OCI-LY7 (cell line): ENCODE measurements around the gene MAP1LC3B. TPM values are rescaled to one million over a fixed set of nuclear protein-coding genes. Genes with fewer than 3 reads are reported as not detected.

Experiments
- BruUV-seq: library from RNA; stranded (reverse); fragments of 400-500 nt; replicated peaks from 2 replicates; lab custom pipeline; 2021; lab: Mats Ljungman, UMichigan
- CTCF ChIA-PET: fragments of 300-600 bp; sonication (Branson Sonifier 250); formaldehyde crosslinking; loops from one replicate; lab custom pipeline; 2022; ENCODE audit warnings: antibody characterized with exemption; ENCODE audit not compliant: unreplicated experiment; lab: Charles Lee
- POLR2A ChIA-PET: fragments of 300-600 bp; sonication (Branson Sonifier 250); formaldehyde crosslinking; loops from one replicate; lab custom pipeline; 2022; ENCODE audit warnings: antibody characterized with exemption; lab: Charles Lee
- DNase-seq: peaks from one replicate; pipeline ENCODE4 v3.0.0-alpha.2; 2015; ENCODE audit warnings: low spot score
- H2AFZ ChIP-seq: fragments of 200-600 bp; sonication (generic), shearing (Covaris generic); 2 replicates; pipeline ENCODE4 v1.6.1; 2014; ENCODE audit warnings: mild to moderate bottlenecking, antibody characterized with exemption, low read length, moderate library complexity
- H3K27ac ChIP-seq: fragments of 200-600 bp; sonication (generic); 2 replicates; pipeline ENCODE4 v1.5.1; 2014; ENCODE audit warnings: mixed run types, low read depth, mild to moderate bottlenecking, moderate library complexity, low read length, inconsistent platforms; ENCODE audit not compliant: poor library complexity, severe bottlenecking
- H3K36me3 ChIP-seq: fragments of 200-600 bp; sonication (generic); 2 replicates; pipeline ENCODE4 v1.6.1; 2014; ENCODE audit warnings: mild to moderate bottlenecking, antibody characterized with exemption, low read length, moderate library complexity, mixed read lengths; ENCODE audit not compliant: insufficient read depth
- H3K4me1 ChIP-seq: fragments of 200-600 bp; sonication (generic); 2 replicates; pipeline ENCODE4 v1.5.1; 2014; ENCODE audit warnings: mild to moderate bottlenecking, low read length; ENCODE audit not compliant: insufficient read depth, poor library complexity, severe bottlenecking
- H3K4me2 ChIP-seq: fragments of 200-600 bp; sonication (generic); 2 replicates; pipeline ENCODE4 v1.6.1; 2014; ENCODE audit warnings: mild to moderate bottlenecking, low read length
- H3K4me3 ChIP-seq: fragments of 200-600 bp; sonication (generic); 2 replicates; pipeline ENCODE4 v1.5.1; 2014; ENCODE audit warnings: mild to moderate bottlenecking, low read depth, low read length; ENCODE audit not compliant: poor library complexity, severe bottlenecking
- H3K79me2 ChIP-seq: fragments of 200-600 bp; sonication (generic); 2 replicates; pipeline ENCODE4 v1.6.1; 2016; ENCODE audit warnings: low read depth, mild to moderate bottlenecking, low read length, moderate library complexity, mixed read lengths; ENCODE audit not compliant: insufficient read depth
- H3K9me2 ChIP-seq: fragments of 200-600 bp; sonication (generic); 2 replicates; pipeline ENCODE4 v1.6.1; 2016; ENCODE audit warnings: mild to moderate bottlenecking, low read length, mixed read lengths; ENCODE audit not compliant: insufficient read depth
- H3K9me3 ChIP-seq: fragments of 200-600 bp; sonication (generic); 2 replicates; pipeline ENCODE4 v1.6.1; 2014; ENCODE audit warnings: mild to moderate bottlenecking, mixed run types, low read length, mixed read lengths
- H4K20me1 ChIP-seq: fragments of 200-600 bp; sonication (generic); 2 replicates; pipeline ENCODE4 v1.6.1; 2014; ENCODE audit warnings: mild to moderate bottlenecking, antibody characterized with exemption, low read length, moderate library complexity, mixed read lengths; ENCODE audit not compliant: insufficient read depth
- CTCF ChIP-seq: fragments of 200-600 bp; sonication (generic); conservative IDR thresholded peaks from 2 replicates; pipeline ENCODE4 v1.5.1; 2014; ENCODE audit warnings: mild to moderate bottlenecking, antibody characterized with exemption, low read length, moderate library complexity, mixed read lengths
- EZH2phosphoT487 ChIP-seq: fragments of 200-600 bp; sonication (generic); IDR thresholded peaks from 2 replicates; pipeline ENCODE4 v1.6.1; 2018; ENCODE audit warnings: low read depth, borderline replicate concordance, mild to moderate bottlenecking, mixed run types, antibody characterized with exemption, low read length, moderate library complexity, mixed read lengths
- intact Hi-C: fragments of 100-400 bp; cut with micrococcal nuclease; formaldehyde crosslinking; loops from one replicate; pipeline ENCODE4 v1.10.0; 2022; ENCODE audit not compliant: unreplicated experiment
- total RNA-seq, 2 experiments: library from RNA; depleted of rRNA in 1 of 2; stranded (reverse); fragments of >200 nt in 1 of 2; shearing (Covaris generic) in 1 of 2; gene quantifications; 2 replicates each; pipeline ENCODE4 v1.2.3, GENCODE V29; 2014 to 2022

MAP1LC3B gene
- total RNA-seq, 2 experiments from 2014 or later: 15.3 to 43.8 TPM

- intact Hi-C loops: no loop called here
- Histone ChIP-seq H3K9me2 (no peaks in the 10 kb centered on the region), H3K4me2 (no peak overlapping the region), H3K4me3 (no peak overlapping the region), H4K20me1 (no peaks in the 10 kb centered on the region), H3K79me2 (no peaks in the 10 kb centered on the region), H3K27ac (no peak overlapping the region), H2AFZ (no peak overlapping the region), H3K9me3 (no peaks in the 10 kb centered on the region), H3K36me3 (peaks cover 34% of the 10 kb centered on the region), H3K4me1 (no peaks in the 10 kb centered on the region)
- CTCF ChIA-PET: no interaction called here
- TF ChIP-seq EZH2phosphoT487 (no peak), CTCF (no peak)
- no TSS peak for BruUV-seq
- DNase-seq: no peak
- POLR2A ChIA-PET: interaction anchor here (0.7 kb wide), 1 partner anchor 998 kb away, joined by 4 read pairs; no protein-coding TSS in a partner anchor
Observed at GRCh38 chr16:87446479-87446878, 54.3 kb downstream of the MAP1LC3B start.

- BruUV-seq: no TSS peak
- POLR2A ChIA-PET: no interaction called here
- H3K4me3 ChIP-seq: no peak overlapping the region
- DNase-seq: no peak
- H3K36me3 ChIP-seq: peaks cover 39% of the 10 kb centered on the region
- no peak overlapping the region for H3K4me2 ChIP-seq
- H3K9me3 ChIP-seq: no peaks in the 10 kb centered on the region
- H2AFZ ChIP-seq: no peak overlapping the region
- no peak overlapping the region for H3K27ac ChIP-seq
- H4K20me1 ChIP-seq: no peaks in the 10 kb centered on the region
- H3K79me2 ChIP-seq: no peaks in the 10 kb centered on the region
- no peak for TF ChIP-seq EZH2phosphoT487
- no peak for TF ChIP-seq CTCF
- CTCF ChIA-PET: no interaction called here
- no peaks in the 10 kb centered on the region for H3K9me2 ChIP-seq
- no peaks in the 10 kb centered on the region for H3K4me1 ChIP-seq
- intact Hi-C loops: no loop called here
Observed at GRCh38 chr16:87447323-87447722, 55.2 kb downstream of the MAP1LC3B start.

GRCh38 chr16:87448866-87449265 lies 56.7 kb downstream of the MAP1LC3B start:
- Histone ChIP-seq H3K4me2 (no peak overlapping the region), H3K4me3 (no peak overlapping the region), H2AFZ (no peak overlapping the region), H3K79me2 (no peaks in the 10 kb centered on the region), H3K9me3 (no peaks in the 10 kb centered on the region), H3K27ac (no peak overlapping the region), H3K4me1 (no peaks in the 10 kb centered on the region), H3K9me2 (no peaks in the 10 kb centered on the region), H4K20me1 (no peaks in the 10 kb centered on the region), H3K36me3 (peaks cover 39% of the 10 kb centered on the region)
- ChIA-PET POLR2A (no interaction called here), CTCF (no interaction called here)
- TF ChIP-seq EZH2phosphoT487 (no peak), CTCF (no peak)
- no TSS peak for BruUV-seq
- intact Hi-C loops: no loop called here
- no peak for DNase-seq
